AG20443 (cell line): ENCODE data around the gene STXBP6.
A peak's percentile ranks its signal among the peaks of the same experiment; 100 is the strongest.
"Not testable (repeated sequence)": the region's sequence is repeated elsewhere in the genome, so short reads cannot be mapped to it uniquely, and the experiment has no call there.

ENCODE experiments used
- DNase-seq: peaks from one replicate; pipeline ENCODE4 v3.0.0; 2012; ENCODE audit warnings: low spot score, mixed read lengths

The STXBP6 gene

GRCh38 chr14:24857277-24857676 lies 192.7 kb downstream of the STXBP6 start:
- no peak for DNase-seq

- DNase-seq, result no peak
Measured at GRCh38 chr14:24853446-24853845, 196.5 kb downstream of the STXBP6 start.

- DNase-seq, result no peak
Measured at GRCh38 chr14:24852312-24853060, 197.5 kb downstream of the STXBP6 start.

- no peak for DNase-seq
Measured at GRCh38 chr14:24851837-24852236, 198.1 kb downstream of the STXBP6 start.

GRCh38 chr14:24851406-24851805 lies 198.5 kb downstream of the STXBP6 start:
- no peak for DNase-seq

GRCh38 chr14:24850072-24850471 lies 199.9 kb downstream of the STXBP6 start:
- no peak for DNase-seq

GRCh38 chr14:24849471-24849870 lies 200.5 kb downstream of the STXBP6 start:
- no peak for DNase-seq

- peak; percentile 11 for DNase-seq
Measured at GRCh38 chr14:24848102-24848790, 201.7 kb downstream of the STXBP6 start.

GRCh38 chr14:24847568-24848095 lies 202.3 kb downstream of the STXBP6 start:
- no peak for DNase-seq

GRCh38 chr14:24846261-24846660 lies 203.7 kb downstream of the STXBP6 start:
- no peak for DNase-seq

GRCh38 chr14:24845851-24846250 lies 204.1 kb downstream of the STXBP6 start:
- DNase-seq, result no peak

GRCh38 chr14:24844011-24844410 lies 205.9 kb downstream of the STXBP6 start:
- DNase-seq, result no peak

GRCh38 chr14:24843494-24843893 lies 206.5 kb downstream of the STXBP6 start:
- DNase-seq, result no peak

GRCh38 chr14:24840204-24840893 lies 209.6 kb downstream of the STXBP6 start:
- DNase-seq, result no peak

GRCh38 chr14:24839617-24840203 lies 210.2 kb downstream of the STXBP6 start:
- DNase-seq, result no peak

- DNase-seq, result no peak
Measured at GRCh38 chr14:24838945-24839616, 210.9 kb downstream of the STXBP6 start.

- peak; percentile 67 for DNase-seq
Measured at GRCh38 chr14:24837280-24838046, 212.5 kb downstream of the STXBP6 start.

- DNase-seq, result not testable (repeated sequence)
Measured at GRCh38 chr14:24836324-24836723, 213.6 kb downstream of the STXBP6 start.

- DNase-seq, result no peak
Measured at GRCh38 chr14:24834956-24835355, 215.0 kb downstream of the STXBP6 start.

- no peak for DNase-seq
Measured at GRCh38 chr14:24833385-24833784, 216.6 kb downstream of the STXBP6 start.

GRCh38 chr14:24831677-24832076 lies 218.3 kb downstream of the STXBP6 start:
- no peak for DNase-seq
